Endothelial cell of hepatic sinusoid (primary cell): Measurements from ENCODE around the gene RALGAPA2.

Source experiments
- in situ Hi-C: cut with HindIII; loops from 2 replicates; pipeline ENCODE4 v1.10.0; 2017; ENCODE audit warnings: low sequenced_read_pairs

The RALGAPA2 gene

GRCh38 chr20:20593447-20594170 lies 118.8 kb downstream of the RALGAPA2 start:
- in situ Hi-C loops, result no loop called here

DNA sequence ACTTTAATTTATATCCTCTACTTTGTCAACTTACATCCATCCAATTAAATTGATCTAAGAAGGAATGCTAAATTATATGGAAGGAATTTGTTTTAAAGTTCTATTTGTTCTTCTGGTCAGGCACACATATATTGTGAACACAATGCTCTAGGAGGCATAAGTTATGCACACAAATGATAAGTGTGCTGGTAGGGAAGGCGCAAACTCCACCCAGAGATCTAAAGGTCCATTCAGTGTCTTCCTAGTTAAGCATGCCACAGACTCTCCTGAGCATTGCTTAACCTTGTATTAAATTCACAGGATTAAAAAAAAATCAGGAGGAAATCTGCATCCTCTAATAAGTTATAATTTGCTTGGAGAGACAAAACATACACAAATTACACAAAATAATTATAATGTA lies 127.3 kb downstream of the RALGAPA2 start:
- in situ Hi-C loops, result no loop called here

DNA sequence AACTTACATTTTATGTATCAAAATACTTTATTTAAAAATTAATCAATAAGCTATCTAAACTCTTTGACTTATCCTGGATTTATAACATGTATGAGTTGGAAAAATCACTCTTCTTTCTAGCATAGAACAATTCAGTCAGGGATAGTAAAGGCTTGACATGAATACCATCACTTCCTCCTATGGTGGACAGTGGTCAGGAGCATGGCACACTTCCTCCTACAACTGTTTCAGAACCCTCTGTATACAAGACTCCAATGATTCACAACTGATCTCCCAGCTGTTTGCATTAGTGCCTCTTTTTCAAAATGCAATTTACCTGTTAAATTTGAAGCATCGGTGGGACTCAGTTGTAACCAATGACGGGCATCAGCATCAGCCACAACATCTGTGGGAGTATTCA lies 129.7 kb downstream of the RALGAPA2 start:
- in situ Hi-C loops, result no loop called here

- in situ Hi-C loops, result no loop called here
Observed at GRCh38 chr20:20580139-20580538, 132.3 kb downstream of the RALGAPA2 start.

GRCh38 chr20:20578838-20579237 lies 133.6 kb downstream of the RALGAPA2 start:
- in situ Hi-C loops, result no loop called here

GRCh38 chr20:20573797-20574196 lies 138.6 kb downstream of the RALGAPA2 start:
- in situ Hi-C loops, result no loop called here

DNA sequence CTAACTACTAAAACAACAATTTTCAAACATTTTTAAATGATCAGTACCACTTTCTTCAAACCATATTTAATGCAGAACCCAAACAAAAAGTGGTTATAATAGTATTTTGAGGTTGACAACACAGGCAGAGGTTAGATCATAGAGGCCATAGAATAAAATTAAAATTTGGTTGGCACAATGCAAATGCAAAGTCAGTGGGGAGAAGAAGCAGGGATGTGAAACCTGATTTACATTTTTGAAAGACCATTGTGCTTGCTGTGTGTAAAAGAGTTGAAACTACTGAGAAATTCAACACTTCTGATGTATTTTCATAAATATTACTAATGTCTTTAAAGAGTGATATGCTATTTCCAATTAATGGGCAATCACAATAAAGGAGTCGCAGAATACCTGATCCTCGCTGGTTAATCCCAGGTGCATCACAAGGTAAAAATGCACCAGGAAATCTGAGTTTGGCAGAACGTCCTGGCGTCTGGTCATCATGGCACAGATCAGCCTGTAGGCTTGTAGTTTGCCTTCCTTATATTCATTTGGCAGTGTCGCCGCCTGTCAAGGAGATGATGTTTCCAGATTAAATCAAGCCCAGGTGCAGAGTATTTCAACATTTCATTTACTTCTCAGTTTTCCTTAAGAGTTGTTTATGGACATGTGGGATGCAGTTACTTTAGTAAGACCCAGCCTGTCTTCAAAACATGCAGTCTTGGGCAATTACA lies 141.2 kb downstream of the RALGAPA2 start:
- in situ Hi-C loops, result no loop called here

- in situ Hi-C loops, result no loop called here
Observed at GRCh38 chr20:20568604-20569205, 143.7 kb downstream of the RALGAPA2 start.

DNA sequence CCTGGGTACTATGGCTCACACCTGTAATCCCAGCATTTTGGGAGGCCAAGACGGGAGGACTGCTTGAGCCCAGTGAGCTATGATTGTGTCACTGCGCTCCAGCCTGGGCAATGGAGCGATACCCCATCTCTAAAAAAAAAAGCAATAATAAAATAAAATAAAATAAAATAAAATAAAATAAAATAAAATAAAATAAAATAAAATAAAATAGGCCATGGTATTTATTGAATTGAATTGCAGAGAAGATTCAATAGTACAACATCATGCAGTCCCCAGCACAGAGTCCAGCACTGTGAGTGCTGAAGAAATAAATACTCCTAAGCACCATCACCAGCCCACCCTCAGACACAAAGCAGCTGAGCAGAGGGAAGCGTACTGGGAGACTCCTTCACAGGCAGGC lies 144.7 kb downstream of the RALGAPA2 start:
- in situ Hi-C loops, result no loop called here

- in situ Hi-C loops, result no loop called here
Observed at GRCh38 chr20:20566516-20566915, 145.9 kb downstream of the RALGAPA2 start.

GRCh38 chr20:20564279-20564678 lies 148.2 kb downstream of the RALGAPA2 start:
- in situ Hi-C loops, result no loop called here

- in situ Hi-C loops, result no loop called here
Observed at GRCh38 chr20:20562507-20562906, 149.9 kb downstream of the RALGAPA2 start.

DNA sequence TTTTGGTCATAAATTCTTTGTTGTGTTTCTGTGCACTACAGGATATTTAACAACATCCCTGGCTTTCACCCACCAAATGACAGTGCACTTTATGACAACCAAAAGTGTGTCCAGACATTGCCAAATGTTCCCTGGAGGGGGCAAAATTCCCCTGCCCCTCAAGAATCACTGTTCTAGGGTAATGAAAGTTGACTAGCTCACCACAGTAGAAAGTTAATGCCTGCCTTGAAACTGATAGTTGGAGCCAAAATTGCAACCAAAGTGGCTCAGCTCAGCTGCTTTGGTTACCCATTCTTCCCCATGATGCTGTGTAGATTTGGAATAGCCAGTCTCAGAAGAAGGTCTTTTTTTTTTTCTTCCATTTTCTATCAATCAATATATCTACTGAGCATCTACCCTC lies 150.6 kb downstream of the RALGAPA2 start:
- in situ Hi-C loops, result no loop called here

DNA sequence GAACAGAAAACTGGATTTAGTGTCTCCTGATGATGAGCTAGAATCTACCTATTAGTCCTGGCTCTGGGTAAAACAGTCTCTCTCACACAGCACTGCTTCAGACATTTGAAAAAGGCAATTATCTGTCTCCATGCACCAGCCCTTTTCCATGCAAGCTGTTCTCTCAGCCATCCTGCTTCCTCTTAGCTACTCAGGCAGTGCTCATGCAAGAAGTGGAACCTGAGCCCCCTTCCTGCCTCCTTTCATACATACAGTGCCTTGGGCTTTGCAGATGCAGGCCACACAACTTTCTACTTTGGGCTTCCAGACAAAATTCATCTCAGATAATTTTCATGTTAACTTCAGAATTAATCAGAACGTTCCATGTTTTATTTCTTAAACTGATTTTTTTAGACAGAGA lies 151.3 kb downstream of the RALGAPA2 start:
- in situ Hi-C loops, result no loop called here

- in situ Hi-C loops, result no loop called here
Observed at GRCh38 chr20:20557406-20557805, 155.0 kb downstream of the RALGAPA2 start.

- in situ Hi-C loops, result no loop called here
Observed at GRCh38 chr20:20555838-20556237, 156.6 kb downstream of the RALGAPA2 start.

- in situ Hi-C loops, result no loop called here
Observed at GRCh38 chr20:20554951-20555350, 157.5 kb downstream of the RALGAPA2 start.

DNA sequence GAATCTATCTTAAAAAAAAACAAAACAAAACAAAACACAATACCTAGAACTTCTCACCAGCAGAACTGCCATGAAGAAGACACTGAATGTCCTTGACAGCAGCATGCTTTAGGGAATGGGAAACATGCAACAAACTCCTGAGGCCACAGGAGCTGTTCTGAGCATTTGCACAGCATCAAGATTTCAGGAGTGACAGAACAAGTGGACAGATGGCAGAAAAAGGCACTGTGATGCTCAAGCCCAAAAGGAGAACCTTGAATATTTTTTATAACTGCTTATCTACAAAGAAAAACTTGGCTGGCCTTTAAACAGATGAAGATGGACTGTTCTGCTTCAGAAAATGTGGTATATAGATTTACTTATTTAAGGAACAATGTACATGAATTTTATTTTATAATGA lies 158.9 kb downstream of the RALGAPA2 start:
- in situ Hi-C loops, result no loop called here

DNA sequence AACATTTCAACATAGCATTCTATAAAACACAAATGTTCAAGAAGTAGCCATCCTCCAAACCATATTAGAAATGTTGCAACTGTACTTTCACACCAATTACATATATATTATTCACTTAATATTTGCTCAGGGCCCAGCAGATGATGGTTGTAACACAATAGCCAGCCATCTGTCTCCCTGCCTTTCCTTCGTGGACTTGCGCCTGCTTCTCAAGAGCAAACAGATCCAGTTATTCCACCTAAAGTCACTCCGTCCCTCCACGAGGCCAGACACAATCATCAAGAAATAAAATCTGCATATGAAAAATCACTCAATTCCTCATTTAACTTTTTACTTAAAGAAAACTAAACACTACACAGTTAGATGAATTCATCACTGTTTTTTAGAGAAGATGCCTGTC lies 160.4 kb downstream of the RALGAPA2 start:
- in situ Hi-C loops, result no loop called here

DNA sequence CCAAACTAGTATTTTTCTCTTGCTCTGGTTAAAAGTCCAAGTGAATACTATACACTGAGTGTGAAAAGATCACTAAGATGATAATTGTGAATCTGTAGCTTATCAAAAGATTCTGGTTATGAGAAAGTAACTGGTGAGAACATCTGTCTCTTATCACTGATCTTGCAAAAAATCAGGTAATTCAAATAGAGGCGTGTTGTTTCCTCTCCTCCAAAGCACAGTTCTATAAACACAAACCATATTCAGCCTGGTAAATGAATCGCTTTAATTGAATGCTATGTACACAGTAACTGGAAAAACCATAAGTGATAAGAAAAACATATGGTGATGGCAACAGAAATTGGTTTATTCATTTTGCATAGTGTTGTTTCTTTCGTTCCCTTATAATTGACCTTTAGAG lies 161.0 kb downstream of the RALGAPA2 start:
- in situ Hi-C loops, result no loop called here

GRCh38 chr20:20549704-20550103 lies 162.7 kb downstream of the RALGAPA2 start:
- in situ Hi-C loops, result no loop called here

DNA sequence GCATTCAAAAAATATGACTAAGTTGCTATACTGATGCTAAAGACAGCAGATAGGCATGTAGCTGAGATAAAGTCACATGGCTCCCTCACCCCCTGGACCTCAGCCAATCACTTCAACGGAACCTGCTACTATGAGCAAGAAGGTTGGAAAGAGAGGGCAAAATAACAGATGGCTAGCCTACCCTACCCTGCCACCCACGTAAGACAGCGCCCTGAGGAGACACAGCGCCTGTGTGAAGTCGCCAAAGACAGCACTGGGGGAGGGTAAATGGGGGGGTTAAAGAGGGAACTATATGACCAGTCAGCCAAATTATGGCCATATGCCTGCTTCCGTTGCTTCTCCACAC lies 163.2 kb downstream of the RALGAPA2 start:
- in situ Hi-C loops, result no loop called here
